ENCODE data around the gene PTPN23. TPM values are rescaled to one million over a fixed set of nuclear protein-coding genes. Genes with fewer than 3 reads are reported as not detected.

The PTPN23 gene
- total and polyA plus RNA-seq, 2 of the 13 experiments (the other 11 are each of a cell fraction or from before 2014, with no cell fraction given): 2.3 to 3.7 TPM

- TF ChIP-seq SP4 (CRISPR knock-in tag; IDR thresholded peaks at IDR 0.05) (peak; percentile 58; the same call in 1 of the 2 replicates), XRCC5 (optimal IDR thresholded peaks at IDR 0.05; ENCODE audit: low read length) (peak; percentile 41), ZNF572 (CRISPR knock-in tag; IDR thresholded peaks at IDR 0.05) (0 out of 2 replicates have a peak, but pooled peaks have one; percentile 19), AGO2 (optimal IDR thresholded peaks at IDR 0.05; ENCODE audit: low read depth, low read length) (peak; percentile 4), ZNF670 (CRISPR knock-in tag; IDR thresholded peaks at IDR 0.05; ENCODE audit: borderline replicate concordance) (no peak), ZNF619 (CRISPR knock-in tag; IDR thresholded peaks at IDR 0.05) (no peak), ZNF350 (CRISPR knock-in tag; IDR thresholded peaks at IDR 0.05; ENCODE audit: borderline replicate concordance, low read depth) (peak; percentile 24; the same call in 1 of the 2 replicates), ZNF317 (CRISPR knock-in tag; IDR thresholded peaks at IDR 0.05) (peak; percentile 81; the same call in 1 of the 2 replicates), ELF3 (CRISPR knock-in tag; IDR thresholded peaks at IDR 0.05) (peak; percentile 69), ZFP82 (CRISPR knock-in tag; IDR thresholded peaks at IDR 0.05; ENCODE audit: borderline replicate concordance) (0 out of 2 replicates have a peak, but pooled peaks have one; percentile 14), SAP130 (CRISPR knock-in tag; IDR thresholded peaks at IDR 0.05; ENCODE audit: low read depth) (peak; percentile 79), ZNF878 (CRISPR knock-in tag; IDR thresholded peaks at IDR 0.05) (peak; percentile 21; the same call in 1 of the 2 replicates), REST (IDR thresholded peaks at IDR 0.05; ENCODE audit: borderline replicate concordance in 1 of 2, low read depth in 1 of 2, low read length in 2 of 2) (no peak), GTF3A (CRISPR knock-in tag; conservative IDR thresholded peaks at IDR 0.05) (0 out of 2 replicates have a peak, but pooled peaks have one; percentile 68), ATRX (CRISPR knock-in tag; IDR thresholded peaks at IDR 0.05; ENCODE audit: borderline replicate concordance) (no peak), KAT7 (CRISPR knock-in tag; IDR thresholded peaks at IDR 0.05; ENCODE audit: borderline replicate concordance) (peak; percentile 84), POLR2AphosphoS5 (IDR thresholded peaks at IDR 0.05; ENCODE audit: low read depth, low read length) (peak; percentile 71), PHF8 (CRISPR knock-in tag; IDR thresholded peaks at IDR 0.05) (no peak), RBFOX2 (IDR thresholded peaks at IDR 0.05; ENCODE audit: low read depth, low read length) (no peak), MAZ (IDR thresholded peaks at IDR 0.05; ENCODE audit: borderline replicate concordance, low read depth, low read length) (no peak), MAZ (CRISPR knock-in tag; IDR thresholded peaks at IDR 0.05; ENCODE audit: low read depth) (peak; percentile 48; the same call in 1 of the 2 replicates), TBX3 (IDR thresholded peaks at IDR 0.05; ENCODE audit: borderline replicate concordance) (no peak), SRY (CRISPR knock-in tag; IDR thresholded peaks at IDR 0.05) (no peak)
- TF ChIP-seq, protein P1, sequence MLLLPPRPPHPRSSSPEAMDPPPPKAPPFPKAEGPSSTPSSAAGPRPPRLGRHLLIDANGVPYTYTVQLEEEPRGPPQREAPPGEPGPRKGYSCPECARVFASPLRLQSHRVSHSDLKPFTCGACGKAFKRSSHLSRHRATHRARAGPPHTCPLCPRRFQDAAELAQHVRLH (CRISPR knock-in tag; IDR thresholded peaks at IDR 0.05; ENCODE audit: borderline replicate concordance, low read depth): no peak; the same call in 1 of the 2 replicates
- TF ChIP-seq, protein P2, sequence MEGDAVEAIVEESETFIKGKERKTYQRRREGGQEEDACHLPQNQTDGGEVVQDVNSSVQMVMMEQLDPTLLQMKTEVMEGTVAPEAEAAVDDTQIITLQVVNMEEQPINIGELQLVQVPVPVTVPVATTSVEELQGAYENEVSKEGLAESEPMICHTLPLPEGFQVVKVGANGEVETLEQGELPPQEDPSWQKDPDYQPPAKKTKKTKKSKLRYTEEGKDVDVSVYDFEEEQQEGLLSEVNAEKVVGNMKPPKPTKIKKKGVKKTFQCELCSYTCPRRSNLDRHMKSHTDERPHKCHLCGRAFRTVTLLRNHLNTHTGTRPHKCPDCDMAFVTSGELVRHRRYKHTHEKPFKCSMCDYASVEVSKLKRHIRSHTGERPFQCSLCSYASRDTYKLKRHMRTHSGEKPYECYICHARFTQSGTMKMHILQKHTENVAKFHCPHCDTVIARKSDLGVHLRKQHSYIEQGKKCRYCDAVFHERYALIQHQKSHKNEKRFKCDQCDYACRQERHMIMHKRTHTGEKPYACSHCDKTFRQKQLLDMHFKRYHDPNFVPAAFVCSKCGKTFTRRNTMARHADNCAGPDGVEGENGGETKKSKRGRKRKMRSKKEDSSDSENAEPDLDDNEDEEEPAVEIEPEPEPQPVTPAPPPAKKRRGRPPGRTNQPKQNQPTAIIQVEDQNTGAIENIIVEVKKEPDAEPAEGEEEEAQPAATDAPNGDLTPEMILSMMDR (CRISPR knock-in tag; IDR thresholded peaks at IDR 0.05): no peak
Observed at GRCh38 chr3:47381317-47382157, 716 bp downstream of the PTPN23 start (continued).

All from HepG2 (cell line).